Thoracic aorta (tissue), 2 donors: ENCODE measurements around the gene EP400. TPM values are rescaled to one million over a fixed set of nuclear protein-coding genes. Genes with fewer than 3 reads are reported as not detected.

Source experiments
- ATAC-seq: fragments of 150-250 bp; one replicate; pipeline ENCODE4 v1.8.0; 2017; ENCODE audit warnings: low read depth; ENCODE audit not compliant: insufficient number of reproducible peaks, low FRiP score
- DNase-seq: peaks from one replicate; pipeline ENCODE4 v3.0.0-alpha.2; 2020; ENCODE audit warnings: low spot score
- H3K27ac ChIP-seq, 2 donors: fragments of 200-600 bp; sonication (generic); 1 replicate in 1 of 2; 2 replicates in 1 of 2; pipeline ENCODE4 v1.5.1; 2016; ENCODE audit warnings: mild to moderate bottlenecking in 2 of 2, moderate library complexity in 2 of 2
- H3K27me3 ChIP-seq: fragments of 200-600 bp; sonication (generic); replicated peaks from 2 replicates; pipeline ENCODE4 v1.6.0; 2016; ENCODE audit warnings: mild to moderate bottlenecking; ENCODE audit not compliant: insufficient read depth
- H3K36me3 ChIP-seq: fragments of 200-600 bp; sonication (generic); one replicate; pipeline ENCODE4 v1.5.1; 2016
- H3K4me1 ChIP-seq, 2 donors: fragments of 200-600 bp; sonication (generic); 1 replicate in 1 of 2; 2 replicates in 1 of 2; pipeline versions ENCODE4 v1.5.1 to v1.6.0; 2016; ENCODE audit warnings: low read depth in 2 of 2, mild to moderate bottlenecking in 1 of 2; ENCODE audit not compliant: control insufficient read depth in 1 of 2
- H3K4me3 ChIP-seq: fragments of 200-600 bp; sonication (generic); 2 replicates; pipeline ENCODE4 v1.5.1; 2016; ENCODE audit warnings: mild to moderate bottlenecking
- H3K9me3 ChIP-seq: fragments of 200-600 bp; sonication (generic); 2 replicates; pipeline ENCODE4 v1.5.1; 2016
- CTCF ChIP-seq: fragments of 200-600 bp; sonication (generic); IDR thresholded peaks from one replicate; pipeline ENCODE4 v1.5.1; 2019; ENCODE audit warnings: antibody characterized with exemption
- total RNA-seq, 2 donors: library from RNA; depleted of rRNA; stranded (reverse); fragments of >200 nt; gene quantifications; one replicate each; pipeline versions ENCODE4 v1.1.0 to v1.2.3, GENCODE V29; 2016

EP400 gene
- total RNA-seq, 2 donors from 2014 or later = 20.2 to 47.3 TPM

- no peak overlapping the region for H3K4me3 ChIP-seq
- H3K27ac ChIP-seq = no peak overlapping the region
- no peaks in the 10 kb centered on the region for H3K27me3 ChIP-seq
- no peak for DNase-seq
- no peaks in the 10 kb centered on the region for H3K4me1 ChIP-seq
- no peak for TF ChIP-seq CTCF
- H3K36me3 ChIP-seq = peaks cover 56% of the 10 kb centered on the region
- H3K9me3 ChIP-seq = no peaks in the 10 kb centered on the region
- no peak for ATAC-seq
These were observed 115.5 kb downstream of the EP400 start for GRCh38 chr12:132065203-132065602.

- Histone ChIP-seq H3K4me1 (no peaks in the 10 kb centered on the region), H3K36me3 (peaks cover 56% of the 10 kb centered on the region), H3K4me3 (no peak overlapping the region), H3K27ac (no peak overlapping the region), H3K9me3 (no peaks in the 10 kb centered on the region), H3K27me3 (no peaks in the 10 kb centered on the region)
- DNase-seq (no peak), ATAC-seq (no peak)
- no peak for TF ChIP-seq CTCF
These were observed 116.0 kb downstream of the EP400 start for GRCh38 chr12:132065609-132066344.

GRCh38 chr12:132066345-132066685 lies 116.6 kb downstream of the EP400 start:
- no peak for TF ChIP-seq CTCF
- Histone ChIP-seq H3K36me3 (peaks cover 61% of the 10 kb centered on the region), H3K4me1 (no peaks in the 10 kb centered on the region), H3K9me3 (no peaks in the 10 kb centered on the region), H3K27ac (no peak overlapping the region), H3K4me3 (no peak overlapping the region), H3K27me3 (no peaks in the 10 kb centered on the region)
- ATAC-seq (no peak), DNase-seq (no peak)

- DNase-seq (no peak), ATAC-seq (no peak)
- Histone ChIP-seq H3K4me3 (no peak overlapping the region), H3K27me3 (no peaks in the 10 kb centered on the region), H3K27ac (no peak overlapping the region), H3K9me3 (no peaks in the 10 kb centered on the region), H3K36me3 (peaks cover 61% of the 10 kb centered on the region), H3K4me1 (no peaks in the 10 kb centered on the region)
- no peak for TF ChIP-seq CTCF
These were observed 117.0 kb downstream of the EP400 start for GRCh38 chr12:132066749-132067148.

- no peak for ATAC-seq
- H3K9me3 ChIP-seq = no peaks in the 10 kb centered on the region
- no peak for TF ChIP-seq CTCF
These were observed 117.4 kb downstream of the EP400 start for GRCh38 chr12:132067182-132067581.

More at GRCh38 chr12:132067182-132067581, 117.4 kb downstream of the EP400 start:
- no peaks in the 10 kb centered on the region for H3K27me3 ChIP-seq
- H3K4me3 ChIP-seq = no peak overlapping the region
- H3K4me1 ChIP-seq = no peaks in the 10 kb centered on the region
- DNase-seq = no peak
- peaks cover 57% of the 10 kb centered on the region for H3K36me3 ChIP-seq
- no peak overlapping the region for H3K27ac ChIP-seq
